Neuronal stem cell (in vitro differentiated cells): ENCODE data around the gene WDR83.
A peak's percentile ranks its signal among the peaks of the same experiment; 100 is the strongest.

Experiments
- DNase-seq: peaks from one replicate; pipeline ENCODE4 v3.0.0-alpha.2; 2013; ENCODE audit warnings: low spot score
- H2AFZ ChIP-seq: one replicate; pipeline ENCODE4 v1.6.1; 2013; ENCODE audit warnings: mild to moderate bottlenecking, low read length, inconsistent platforms
- H2AK5ac ChIP-seq: 2 replicates; pipeline ENCODE4 v1.6.1; 2013; ENCODE audit warnings: low read depth, mild to moderate bottlenecking, inconsistent platforms, low read length, moderate library complexity, mixed read lengths
- H2BK120ac ChIP-seq: 2 replicates; pipeline ENCODE4 v1.6.1; 2013; ENCODE audit warnings: low read depth, mild to moderate bottlenecking, inconsistent platforms, low read length, moderate library complexity, mixed read lengths
- H2BK12ac ChIP-seq: one replicate; pipeline ENCODE4 v1.6.1; 2013; ENCODE audit warnings: low read length, inconsistent platforms
- H2BK15ac ChIP-seq: 2 replicates; pipeline ENCODE4 v1.6.1; 2013; ENCODE audit warnings: mild to moderate bottlenecking, low read length, inconsistent platforms, mixed read lengths
- H2BK5ac ChIP-seq: one replicate; pipeline ENCODE4 v1.6.1; 2013; ENCODE audit warnings: inconsistent platforms, mild to moderate bottlenecking, low read length, moderate library complexity
- H3K14ac ChIP-seq: one replicate; pipeline ENCODE4 v1.6.1; 2013; ENCODE audit warnings: low read length, inconsistent platforms
- H3K18ac ChIP-seq: 2 replicates; pipeline ENCODE4 v1.6.1; 2013; ENCODE audit warnings: low read length, inconsistent platforms
- H3K23ac ChIP-seq: 2 replicates; pipeline ENCODE4 v1.6.1; 2013; ENCODE audit warnings: low read depth, mild to moderate bottlenecking, mixed read lengths, low read length, inconsistent platforms; ENCODE audit not compliant: poor library complexity
- H3K27ac ChIP-seq: replicated peaks from 3 replicates; pipeline ENCODE4 v1.5.1; 2013; ENCODE audit warnings: low read length, inconsistent platforms
- H3K27me3 ChIP-seq, 3 experiments: 2 replicates each; pipeline ENCODE4 v1.6.1; 2013; ENCODE audit warnings: low read length in 3 of 3, mild to moderate bottlenecking in 2 of 3, inconsistent platforms in 1 of 3, low read depth in 1 of 3, mixed read lengths in 1 of 3, moderate library complexity in 1 of 3; ENCODE audit not compliant: control insufficient read depth in 3 of 3, insufficient read depth in 3 of 3
- H3K36me3 ChIP-seq, 2 donors: replicated peaks in 1 of 2; 2 replicates each; pipeline ENCODE4 v1.6.1; 2013; ENCODE audit warnings: low read length in 2 of 2; ENCODE audit not compliant: control insufficient read depth in 2 of 2, insufficient read depth in 2 of 2
- H3K4ac ChIP-seq: 2 replicates; pipeline ENCODE4 v1.6.1; 2013; ENCODE audit warnings: inconsistent platforms, mild to moderate bottlenecking, low read length, moderate library complexity
- H3K4me1 ChIP-seq, 2 donors: 1 replicate in 1 of 2; 2 replicates in 1 of 2; pipeline ENCODE4 v1.6.1; 2013; ENCODE audit warnings: low read length in 2 of 2, low read depth in 1 of 2; ENCODE audit not compliant: control insufficient read depth in 2 of 2, insufficient read depth in 1 of 2
- H3K4me2 ChIP-seq: one replicate; pipeline ENCODE4 v1.6.1; 2013; ENCODE audit warnings: mild to moderate bottlenecking, low read length, inconsistent platforms; ENCODE audit not compliant: insufficient read depth, poor library complexity, severe bottlenecking
- H3K4me3 ChIP-seq, 2 donors: 2 replicates each; pipeline ENCODE4 v1.5.1; 2013; ENCODE audit warnings: low read length in 2 of 2, mild to moderate bottlenecking in 2 of 2, inconsistent platforms in 1 of 2, moderate library complexity in 1 of 2
- H3K79me1 ChIP-seq: one replicate; pipeline ENCODE4 v1.6.1; 2013; ENCODE audit warnings: low read depth, mild to moderate bottlenecking, inconsistent platforms, low read length, moderate library complexity
- H3K9ac ChIP-seq: one replicate; pipeline ENCODE4 v1.6.1; 2013; ENCODE audit warnings: mild to moderate bottlenecking, low read depth, low read length, inconsistent platforms; ENCODE audit not compliant: poor library complexity
- H3K9me3 ChIP-seq, 2 donors: replicated peaks in 1 of 2; 2 replicates each; pipeline versions ENCODE3 to v1.6.1; 2013; ENCODE audit warnings: low read length in 2 of 2, mild to moderate bottlenecking in 2 of 2, inconsistent platforms in 1 of 2, low read depth in 1 of 2, mixed read lengths in 1 of 2, moderate library complexity in 1 of 2; ENCODE audit not compliant: control insufficient read depth in 2 of 2, insufficient read depth in 1 of 2
- H4K8ac ChIP-seq: one replicate; pipeline ENCODE4 v1.6.1; 2013; ENCODE audit warnings: low read depth, mild to moderate bottlenecking, inconsistent platforms, low read length, moderate library complexity
- H4K91ac ChIP-seq: one replicate; pipeline ENCODE4 v1.6.1; 2013; ENCODE audit warnings: low read length, low read depth, mild to moderate bottlenecking, inconsistent platforms; ENCODE audit not compliant: poor library complexity
- WGBS, 2 donors: extraction: QIAGEN DNeasy Blood & Tissue Kit; methylation state at CpG; one replicate each; pipeline ENCODE4 v1.1.7; 2013; ENCODE audit warnings: missing lambda C conversion rate in 2 of 2, mixed read lengths in 1 of 2; ENCODE audit not compliant: insufficient read length in 2 of 2, insufficient replicate concordance in 1 of 2; ENCODE audit errors: extremely low coverage in 2 of 2; 5-methylcytosine and 5-hydroxymethylcytosine counted together

Gene WDR83

GRCh38 chr19:12623361-12624031 is 43.1 kb upstream of the WDR83 start:
- no peak overlapping the region for H3K4me3 ChIP-seq
- H3K9me3 ChIP-seq, result peaks cover 27 to 62% of the 10 kb centered on the region in 2 donors
- H3K36me3 ChIP-seq, result peaks cover 28 to 60% of the 10 kb centered on the region in 2 donors
- H3K4ac ChIP-seq, result no peak overlapping the region
- H2BK5ac ChIP-seq, result no peak overlapping the region
- no peak overlapping the region for H3K27ac ChIP-seq
- no peak overlapping the region for H3K4me2 ChIP-seq
- no peak overlapping the region for H4K8ac ChIP-seq
- no peak overlapping the region for H2AK5ac ChIP-seq
- no peaks in the 10 kb centered on the region for H3K79me1 ChIP-seq
- no peak overlapping the region for H3K9ac ChIP-seq
- H3K18ac ChIP-seq, result no peak overlapping the region
- no peak overlapping the region for H2AFZ ChIP-seq
- H3K4me1 ChIP-seq, result no peaks in the 10 kb centered on the region
- no peak overlapping the region for H2BK12ac ChIP-seq
- H2BK15ac ChIP-seq, result no peak overlapping the region
- no peaks in the 10 kb centered on the region for H3K27me3 ChIP-seq
- no peak overlapping the region for H3K23ac ChIP-seq
- no peak overlapping the region for H2BK120ac ChIP-seq
- H4K91ac ChIP-seq, result no peak overlapping the region
- WGBS, 2 donors, result no CpG with 5 or more reads among the region's 4 CpGs
- no peak for DNase-seq
- no peak overlapping the region for H3K14ac ChIP-seq

- Histone ChIP-seq H2BK5ac (no peak overlapping the region), H2BK15ac (no peak overlapping the region), H3K4ac (no peak overlapping the region), H3K18ac (no peak overlapping the region), H3K23ac (no peak overlapping the region), H3K9me3 (peaks cover 33 to 72% of the 10 kb centered on the region in 2 donors), H4K91ac (no peak overlapping the region), H3K14ac (no peak overlapping the region), H3K36me3 (peaks cover 43 to 85% of the 10 kb centered on the region in 2 donors), H3K27ac (no peak overlapping the region), H2BK12ac (no peak overlapping the region), H2BK120ac (no peak overlapping the region), H3K4me2 (no peak overlapping the region), H3K4me3 (no peak overlapping the region), H3K27me3 (no peaks in the 10 kb centered on the region), H2AFZ (no peak overlapping the region), H2AK5ac (no peak overlapping the region), H4K8ac (no peak overlapping the region), H3K9ac (no peak overlapping the region), H3K4me1 (no peaks in the 10 kb centered on the region), H3K79me1 (no peaks in the 10 kb centered on the region)
- no peak for DNase-seq
- no CpG with 5 or more reads among the region's 8 CpGs for WGBS, 2 donors
These were observed 39.6 kb upstream of the WDR83 start for GRCh38 chr19:12626958-12627357.

- Histone ChIP-seq H2BK5ac (no peak overlapping the region), H3K14ac (no peak overlapping the region), H4K91ac (no peak overlapping the region), H3K27me3 (no peaks in the 10 kb centered on the region), H2AK5ac (no peak overlapping the region), H3K36me3 (peaks cover 43 to 82% of the 10 kb centered on the region in 2 donors), H3K79me1 (no peaks in the 10 kb centered on the region), H2AFZ (no peak overlapping the region), H3K4me1 (no peaks in the 10 kb centered on the region), H3K18ac (no peak overlapping the region), H3K27ac (peak overlapping the region; percentile 32), H3K4ac (no peak overlapping the region), H3K4me2 (no peak overlapping the region), H3K9ac (no peak overlapping the region), H3K9me3 (peaks cover 31 to 69% of the 10 kb centered on the region in 2 donors), H2BK12ac (no peak overlapping the region), H2BK15ac (no peak overlapping the region), H3K23ac (no peak overlapping the region), H4K8ac (no peak overlapping the region), H2BK120ac (no peak overlapping the region), H3K4me3 (peak overlapping the region in 1 of 2 donors; percentile 6)
- no peak for DNase-seq
- WGBS, 2 donors, result no CpG with 5 or more reads among the region's 17 CpGs
These were observed 38.3 kb upstream of the WDR83 start for GRCh38 chr19:12628040-12629022.

DNA sequence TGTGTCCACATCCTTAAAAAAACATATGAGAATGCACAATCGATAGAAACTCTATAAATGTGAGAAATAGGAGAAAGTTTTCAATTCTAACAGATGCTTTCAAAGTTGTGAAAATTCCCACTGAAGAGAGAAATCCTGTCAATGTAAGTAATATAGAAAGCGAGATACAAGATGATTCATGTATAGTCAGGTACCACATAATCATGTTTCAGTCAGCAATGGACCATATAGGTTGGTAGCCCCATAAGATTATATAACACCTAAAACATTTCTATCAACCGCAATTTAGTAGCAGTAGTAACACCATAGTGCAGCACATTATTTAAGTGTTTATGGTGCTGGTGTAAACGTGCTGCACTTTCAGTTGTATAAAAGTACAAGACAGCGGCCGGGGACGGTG is 37.4 kb upstream of the WDR83 start:
- no CpG with 5 or more reads among the region's 7 CpGs for WGBS, 2 donors
- no peak overlapping the region for H3K14ac ChIP-seq
- H3K27ac ChIP-seq, result no peak overlapping the region
- no peak overlapping the region for H2AK5ac ChIP-seq
- no peak overlapping the region for H3K4me3 ChIP-seq
- no peak overlapping the region for H4K8ac ChIP-seq
- DNase-seq, result no peak
- H3K4ac ChIP-seq, result no peak overlapping the region
- no peak overlapping the region for H3K18ac ChIP-seq
- no peaks in the 10 kb centered on the region for H3K27me3 ChIP-seq
- H2BK15ac ChIP-seq, result no peak overlapping the region
- no peaks in the 10 kb centered on the region for H3K4me1 ChIP-seq
- H2BK5ac ChIP-seq, result no peak overlapping the region
- no peaks in the 10 kb centered on the region for H3K79me1 ChIP-seq
- peaks cover 40 to 76% of the 10 kb centered on the region in 2 donors for H3K36me3 ChIP-seq
- H2BK12ac ChIP-seq, result no peak overlapping the region
- H3K4me2 ChIP-seq, result no peak overlapping the region
- H2AFZ ChIP-seq, result no peak overlapping the region
- no peak overlapping the region for H2BK120ac ChIP-seq
- H3K9me3 ChIP-seq, result peaks cover 31 to 66% of the 10 kb centered on the region in 2 donors
- no peak overlapping the region for H4K91ac ChIP-seq
- H3K23ac ChIP-seq, result no peak overlapping the region
- H3K9ac ChIP-seq, result no peak overlapping the region
